Rectal smooth muscle tissue (tissue), 1 donor: ENCODE measurements around the gene XPO4.
"Not testable (repeated sequence)": the region's sequence is repeated elsewhere in the genome, so short reads cannot be mapped to it uniquely, and the experiment has no call there.

Experiments
- H3K27ac ChIP-seq: one replicate; pipeline ENCODE4 v1.7.0; 2013; ENCODE audit warnings: low read depth, low read length, inconsistent platforms
- H3K27me3 ChIP-seq: one replicate; pipeline ENCODE4 v1.7.0; 2013; ENCODE audit warnings: low read length; ENCODE audit not compliant: control insufficient read depth, insufficient read depth
- H3K36me3 ChIP-seq: one replicate; pipeline ENCODE4 v1.7.0; 2013; ENCODE audit warnings: low read length; ENCODE audit not compliant: control insufficient read depth, insufficient read depth
- H3K4me1 ChIP-seq: one replicate; pipeline ENCODE4 v1.7.0; 2013; ENCODE audit warnings: low read length; ENCODE audit not compliant: control insufficient read depth, insufficient read depth
- H3K4me3 ChIP-seq: one replicate; pipeline ENCODE4 v1.7.0; 2013; ENCODE audit warnings: low read length
- H3K9ac ChIP-seq: one replicate; pipeline ENCODE4 v1.7.0; 2013; ENCODE audit warnings: low read length

Gene XPO4

DNA sequence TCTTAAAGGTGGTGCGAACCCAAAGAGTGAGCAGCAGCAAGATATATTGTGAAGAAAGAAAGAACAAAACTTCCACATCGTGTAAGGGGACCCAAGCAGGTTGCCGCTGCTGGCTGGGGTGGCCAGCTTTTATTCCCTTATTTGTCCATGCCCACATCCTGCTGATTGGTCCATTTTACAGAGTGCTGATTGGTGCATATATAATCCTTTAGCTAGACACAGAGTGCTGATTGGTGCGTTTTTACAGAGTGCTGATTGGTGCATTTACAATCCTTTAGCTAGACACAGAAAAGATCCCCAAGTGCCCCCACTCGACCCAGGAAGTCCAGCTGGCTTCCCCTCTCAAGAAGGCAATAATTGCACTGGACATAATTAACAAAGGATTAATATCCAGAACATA is 25.7 kb downstream of the XPO4 start:
- H3K27me3 ChIP-seq, H3K4me1 ChIP-seq, H3K4me3 ChIP-seq, H3K27ac ChIP-seq, H3K9ac ChIP-seq, H3K36me3 ChIP-seq: not testable (repeated sequence)

GRCh38 chr13:20874439-20874838 is 28.1 kb downstream of the XPO4 start:
- H3K27ac ChIP-seq, H3K4me3 ChIP-seq, H3K27me3 ChIP-seq, H3K4me1 ChIP-seq, H3K36me3 ChIP-seq, H3K9ac ChIP-seq: not testable (repeated sequence)

- no peaks in the 10 kb centered on the region for H3K27me3 ChIP-seq
- no peak overlapping the region for H3K27ac ChIP-seq
- H3K4me1 ChIP-seq, result no peaks in the 10 kb centered on the region
- no peaks in the 10 kb centered on the region for H3K36me3 ChIP-seq
- H3K4me3 ChIP-seq, result no peak overlapping the region
- no peak overlapping the region for H3K9ac ChIP-seq
Observed at GRCh38 chr13:20873348-20873747, 29.2 kb downstream of the XPO4 start.

DNA sequence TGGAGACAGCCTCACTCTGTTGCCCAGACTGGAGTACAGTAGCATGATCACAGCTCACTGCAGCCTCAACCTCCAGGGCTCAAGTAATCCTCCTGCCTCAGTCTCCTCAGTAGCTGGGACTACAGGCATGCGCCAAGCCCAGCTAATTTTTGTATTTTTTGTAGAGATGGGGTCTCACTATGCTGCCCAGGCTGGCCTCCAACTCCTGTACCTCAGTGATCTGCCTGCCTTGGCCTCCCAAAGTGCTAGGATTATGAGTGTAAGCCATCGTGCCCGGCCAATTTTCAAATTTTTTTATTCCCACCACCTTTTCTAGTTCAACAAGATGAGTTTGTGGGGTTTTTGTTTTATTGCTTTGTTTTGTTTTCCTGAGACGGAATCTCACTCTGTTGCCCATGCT is 31.7 kb downstream of the XPO4 start:
- H3K36me3 ChIP-seq, result peaks cover 2% of the 10 kb centered on the region
- H3K27me3 ChIP-seq, result no peaks in the 10 kb centered on the region
- no peak overlapping the region for H3K27ac ChIP-seq
- H3K4me1 ChIP-seq, result peaks cover 6% of the 10 kb centered on the region
- no peak overlapping the region for H3K9ac ChIP-seq
- H3K4me3 ChIP-seq, result no peak overlapping the region

GRCh38 chr13:20869540-20869939 is 33.0 kb downstream of the XPO4 start:
- Histone ChIP-seq H3K9ac (no peak overlapping the region), H3K27ac (no peak overlapping the region), H3K4me3 (no peak overlapping the region), H3K4me1 (peaks cover 6% of the 10 kb centered on the region), H3K27me3 (no peaks in the 10 kb centered on the region), H3K36me3 (peaks cover 2% of the 10 kb centered on the region)

DNA sequence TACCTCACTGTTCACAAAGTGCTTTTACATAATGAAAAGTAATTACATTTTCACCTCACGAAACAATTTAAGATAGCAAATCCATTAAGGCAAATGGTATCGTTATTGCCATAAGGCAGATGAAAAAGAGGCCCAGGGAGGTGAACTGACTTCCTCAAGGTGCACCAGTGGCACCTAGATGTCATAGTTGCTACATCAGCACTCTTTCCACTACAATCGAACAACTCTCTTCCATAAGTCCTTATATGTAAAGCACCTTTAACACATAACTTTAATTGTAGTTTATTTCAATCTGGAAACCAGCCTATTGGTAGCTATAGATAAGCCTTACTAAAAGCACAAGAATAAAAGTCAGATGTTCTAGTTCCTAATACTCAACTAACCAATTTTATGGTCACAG is 35.1 kb downstream of the XPO4 start:
- Histone ChIP-seq H3K27ac (no peak overlapping the region), H3K9ac (no peak overlapping the region), H3K27me3 (no peaks in the 10 kb centered on the region), H3K36me3 (peaks cover 2% of the 10 kb centered on the region), H3K4me3 (no peak overlapping the region), H3K4me1 (peaks cover 6% of the 10 kb centered on the region)

- not testable (repeated sequence) for H3K4me1 ChIP-seq, H3K4me3 ChIP-seq, H3K36me3 ChIP-seq
Observed at GRCh38 chr13:20861666-20862065, 40.9 kb downstream of the XPO4 start.

GRCh38 chr13:20860844-20861243 is 41.7 kb downstream of the XPO4 start:
- Histone ChIP-seq H3K27ac (no peak overlapping the region), H3K27me3 (no peaks in the 10 kb centered on the region), H3K4me3 (no peak overlapping the region), H3K4me1 (no peaks in the 10 kb centered on the region), H3K36me3 (no peaks in the 10 kb centered on the region), H3K9ac (no peak overlapping the region)

More at GRCh38 chr13:20861666-20862065, 40.9 kb downstream of the XPO4 start:
- H3K27ac ChIP-seq, H3K9ac ChIP-seq, H3K27me3 ChIP-seq: not testable (repeated sequence)

DNA sequence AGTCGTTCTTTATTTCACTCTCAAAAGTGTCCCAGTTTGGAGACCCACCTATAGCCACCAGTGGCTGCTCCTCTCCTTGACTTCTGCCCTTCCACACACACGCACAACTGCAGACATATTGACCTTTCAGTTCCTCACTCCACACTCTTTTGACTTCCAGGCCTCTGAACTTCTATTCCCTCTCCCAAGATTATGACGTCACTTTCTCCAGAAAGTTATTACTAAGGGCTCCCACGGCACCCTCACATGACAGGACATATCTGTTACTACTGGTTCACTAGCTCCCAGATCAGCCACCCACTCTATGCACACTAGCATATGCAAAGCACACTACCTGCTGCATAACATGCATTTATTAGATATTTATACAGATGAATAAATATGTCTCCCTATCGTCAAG is 45.9 kb downstream of the XPO4 start:
- Histone ChIP-seq H3K4me3 (no peak overlapping the region), H3K27me3 (no peaks in the 10 kb centered on the region), H3K36me3 (no peaks in the 10 kb centered on the region), H3K9ac (no peak overlapping the region), H3K27ac (no peak overlapping the region), H3K4me1 (no peaks in the 10 kb centered on the region)

- Histone ChIP-seq H3K4me3 (no peak overlapping the region), H3K27me3 (no peaks in the 10 kb centered on the region), H3K27ac (no peak overlapping the region), H3K36me3 (no peaks in the 10 kb centered on the region), H3K9ac (no peak overlapping the region), H3K4me1 (peaks cover 11% of the 10 kb centered on the region)
Observed at GRCh38 chr13:20851844-20852402, 50.6 kb downstream of the XPO4 start.

DNA sequence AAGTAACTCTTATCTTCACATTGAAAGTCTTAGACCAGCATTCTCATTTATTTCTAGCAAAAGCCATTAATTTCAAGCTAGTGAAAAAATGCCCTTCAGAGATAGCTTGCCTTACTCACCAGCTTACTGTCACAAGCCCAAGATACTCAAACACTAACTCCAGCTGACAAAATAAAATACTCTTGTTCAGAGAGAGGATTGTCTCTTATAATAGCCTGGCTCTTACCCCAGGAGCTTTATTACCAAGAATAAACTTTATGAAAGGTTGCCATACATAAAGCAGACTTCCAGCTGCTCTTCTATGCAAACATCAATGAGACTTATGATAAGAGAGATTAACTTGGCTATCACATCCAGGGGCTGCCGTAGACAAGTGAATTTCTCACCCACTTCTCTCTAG is 53.6 kb downstream of the XPO4 start:
- Histone ChIP-seq H3K9ac (no peak overlapping the region), H3K4me1 (peaks cover 11% of the 10 kb centered on the region), H3K36me3 (no peaks in the 10 kb centered on the region), H3K27ac (no peak overlapping the region), H3K27me3 (no peaks in the 10 kb centered on the region), H3K4me3 (no peak overlapping the region)

DNA sequence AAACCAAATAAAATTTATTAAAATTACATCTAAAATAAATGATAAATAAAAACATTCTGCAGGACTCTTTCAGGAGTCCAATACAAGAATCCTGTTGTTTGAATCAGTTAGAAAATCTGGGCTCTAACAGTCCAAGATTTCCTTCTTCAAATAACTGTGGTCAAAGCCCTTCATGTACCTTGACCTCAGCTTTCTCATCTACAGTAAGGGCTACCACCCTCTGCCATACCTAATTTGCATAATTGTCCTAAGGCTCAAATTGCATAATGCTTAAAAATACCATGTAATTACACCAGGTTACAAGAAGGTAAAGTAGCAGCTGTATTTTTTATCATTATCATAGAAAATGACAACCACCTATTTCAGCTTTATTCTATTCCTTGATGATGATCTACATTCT is 54.3 kb downstream of the XPO4 start:
- Histone ChIP-seq H3K27ac (no peak overlapping the region), H3K4me3 (no peak overlapping the region), H3K9ac (no peak overlapping the region), H3K36me3 (no peaks in the 10 kb centered on the region), H3K27me3 (no peaks in the 10 kb centered on the region), H3K4me1 (peaks cover 13% of the 10 kb centered on the region)

- Histone ChIP-seq H3K36me3 (no peaks in the 10 kb centered on the region), H3K9ac (no peak overlapping the region), H3K27ac (no peak overlapping the region), H3K4me3 (no peak overlapping the region), H3K4me1 (peaks cover 15% of the 10 kb centered on the region), H3K27me3 (no peaks in the 10 kb centered on the region)
Observed at GRCh38 chr13:20847296-20847695, 55.2 kb downstream of the XPO4 start.
